C4-2B (cell line): ENCODE data around the gene NECTIN1.
"Not testable (repeated sequence)": the region's sequence is repeated elsewhere in the genome, so short reads cannot be mapped to it uniquely, and the experiment has no call there.

Experiments used
- ZFX ChIP-seq: fragments of 450-650 bp; IDR thresholded peaks from 2 replicates; pipeline ENCODE4 v1.6.1; 2017
- TF ChIP-seq, protein P1 (sequence below): fragments of 450-650 bp; conservative IDR thresholded peaks from 2 replicates; pipeline ENCODE4 v1.5.1; 2017; ENCODE audit warnings: mild to moderate bottlenecking

DNA sequence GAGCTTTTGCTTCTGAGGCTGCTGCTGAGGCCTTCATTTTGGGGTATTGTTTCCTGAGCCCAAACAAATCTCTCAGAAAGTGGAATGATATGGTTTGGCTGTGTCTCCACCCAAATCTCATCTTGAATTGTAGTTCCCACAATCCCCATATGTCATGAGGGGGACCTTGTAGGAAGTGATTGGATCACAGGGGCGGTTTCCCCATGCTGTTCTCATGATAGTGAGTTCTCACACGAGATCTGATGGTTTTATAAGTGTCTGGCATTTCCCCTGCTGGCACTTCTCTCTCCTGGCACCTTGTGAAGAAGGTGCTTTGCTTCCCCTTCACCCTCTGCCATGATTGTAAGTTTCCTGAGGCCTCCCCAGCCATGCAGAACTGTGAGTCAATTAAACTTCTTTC, 133.1 kb downstream of the NECTIN1 start:
- TF ChIP-seq, protein P1, sequence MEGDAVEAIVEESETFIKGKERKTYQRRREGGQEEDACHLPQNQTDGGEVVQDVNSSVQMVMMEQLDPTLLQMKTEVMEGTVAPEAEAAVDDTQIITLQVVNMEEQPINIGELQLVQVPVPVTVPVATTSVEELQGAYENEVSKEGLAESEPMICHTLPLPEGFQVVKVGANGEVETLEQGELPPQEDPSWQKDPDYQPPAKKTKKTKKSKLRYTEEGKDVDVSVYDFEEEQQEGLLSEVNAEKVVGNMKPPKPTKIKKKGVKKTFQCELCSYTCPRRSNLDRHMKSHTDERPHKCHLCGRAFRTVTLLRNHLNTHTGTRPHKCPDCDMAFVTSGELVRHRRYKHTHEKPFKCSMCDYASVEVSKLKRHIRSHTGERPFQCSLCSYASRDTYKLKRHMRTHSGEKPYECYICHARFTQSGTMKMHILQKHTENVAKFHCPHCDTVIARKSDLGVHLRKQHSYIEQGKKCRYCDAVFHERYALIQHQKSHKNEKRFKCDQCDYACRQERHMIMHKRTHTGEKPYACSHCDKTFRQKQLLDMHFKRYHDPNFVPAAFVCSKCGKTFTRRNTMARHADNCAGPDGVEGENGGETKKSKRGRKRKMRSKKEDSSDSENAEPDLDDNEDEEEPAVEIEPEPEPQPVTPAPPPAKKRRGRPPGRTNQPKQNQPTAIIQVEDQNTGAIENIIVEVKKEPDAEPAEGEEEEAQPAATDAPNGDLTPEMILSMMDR = not testable (repeated sequence)
- TF ChIP-seq ZFX = not testable (repeated sequence)
